HG03060 (cell line): ENCODE data around the gene HPGDS.
"Not testable (repeated sequence)": the region's sequence is repeated elsewhere in the genome, so short reads cannot be mapped to it uniquely, and the experiment has no call there.

Source experiments
- ATAC-seq: cut with Tn5 transposase; IDR thresholded peaks from one replicate; pipeline ENCODE4 v1.9.1; 2021; ENCODE audit warnings: low read depth, moderate number of reproducible peaks; ENCODE audit not compliant: unreplicated experiment

HPGDS gene

GRCh38 chr4:94332983-94333590, 9.5 kb downstream of the HPGDS start:
- no peak for ATAC-seq

GRCh38 chr4:94329933-94330332, 12.7 kb downstream of the HPGDS start:
- no peak for ATAC-seq

GRCh38 chr4:94325835-94326234, 16.8 kb downstream of the HPGDS start:
- ATAC-seq, result no peak

- not testable (repeated sequence) for ATAC-seq
Measured at GRCh38 chr4:94319927-94320326, 22.7 kb downstream of the HPGDS start.

- ATAC-seq, result no peak
Measured at GRCh38 chr4:94307231-94307871, 35.3 kb downstream of the HPGDS start.

- ATAC-seq, result no peak
Measured at GRCh38 chr4:94306713-94307112, 35.9 kb downstream of the HPGDS start.

- ATAC-seq, result no peak
Measured at GRCh38 chr4:94305466-94306225, 37.0 kb downstream of the HPGDS start.

- ATAC-seq, result no peak
Measured at GRCh38 chr4:94304365-94304971, 38.2 kb downstream of the HPGDS start.

- no peak for ATAC-seq
Measured at GRCh38 chr4:94302191-94302590, 40.4 kb downstream of the HPGDS start.

- ATAC-seq, result no peak
Measured at GRCh38 chr4:94298725-94299252, 43.8 kb downstream of the HPGDS start.

GRCh38 chr4:94295473-94295872, 47.2 kb downstream of the HPGDS start:
- not testable (repeated sequence) for ATAC-seq

GRCh38 chr4:94293981-94294380, 48.7 kb downstream of the HPGDS start:
- ATAC-seq, result not testable (repeated sequence)

- no peak for ATAC-seq
Measured at GRCh38 chr4:94290245-94290644, 52.4 kb downstream of the HPGDS start.

GRCh38 chr4:94285666-94286065, 57.0 kb downstream of the HPGDS start:
- no peak for ATAC-seq

- no peak for ATAC-seq
Measured at GRCh38 chr4:94284889-94285288, 57.7 kb downstream of the HPGDS start.

- ATAC-seq, result no peak
Measured at GRCh38 chr4:94278781-94279180, 63.9 kb downstream of the HPGDS start.

- no peak for ATAC-seq
Measured at GRCh38 chr4:94277534-94277933, 65.1 kb downstream of the HPGDS start.

GRCh38 chr4:94276204-94276603, 66.4 kb downstream of the HPGDS start:
- no peak for ATAC-seq

- ATAC-seq, result no peak
Measured at GRCh38 chr4:94274912-94275311, 67.7 kb downstream of the HPGDS start.

- no peak for ATAC-seq
Measured at GRCh38 chr4:94271248-94271647, 71.4 kb downstream of the HPGDS start.

- no peak for ATAC-seq
Measured at GRCh38 chr4:94267037-94267436, 75.6 kb downstream of the HPGDS start.
